Measurements from ENCODE around the gene RENBP.

- TF ChIP-seq POLR2A (IDR thresholded peaks at IDR 0.05) (no peak), CTCF (IDR thresholded peaks at IDR 0.05) (no peak)
Observed at GRCh38 chrX:153935326-153935851, 9.1 kb downstream of the RENBP start.
